CD1c-positive myeloid dendritic cell (primary cell): ENCODE data around the gene IQGAP2.
A peak's percentile ranks its signal among the peaks of the same experiment; 100 is the strongest.
"Not testable (repeated sequence)": the region's sequence is repeated elsewhere in the genome, so short reads cannot be mapped to it uniquely, and the experiment has no call there.

Source experiments
- DNase-seq: peaks from one replicate; pipeline ENCODE4 v3.0.0-alpha.2; 2016; ENCODE audit errors: extremely low spot score

IQGAP2 gene

DNA sequence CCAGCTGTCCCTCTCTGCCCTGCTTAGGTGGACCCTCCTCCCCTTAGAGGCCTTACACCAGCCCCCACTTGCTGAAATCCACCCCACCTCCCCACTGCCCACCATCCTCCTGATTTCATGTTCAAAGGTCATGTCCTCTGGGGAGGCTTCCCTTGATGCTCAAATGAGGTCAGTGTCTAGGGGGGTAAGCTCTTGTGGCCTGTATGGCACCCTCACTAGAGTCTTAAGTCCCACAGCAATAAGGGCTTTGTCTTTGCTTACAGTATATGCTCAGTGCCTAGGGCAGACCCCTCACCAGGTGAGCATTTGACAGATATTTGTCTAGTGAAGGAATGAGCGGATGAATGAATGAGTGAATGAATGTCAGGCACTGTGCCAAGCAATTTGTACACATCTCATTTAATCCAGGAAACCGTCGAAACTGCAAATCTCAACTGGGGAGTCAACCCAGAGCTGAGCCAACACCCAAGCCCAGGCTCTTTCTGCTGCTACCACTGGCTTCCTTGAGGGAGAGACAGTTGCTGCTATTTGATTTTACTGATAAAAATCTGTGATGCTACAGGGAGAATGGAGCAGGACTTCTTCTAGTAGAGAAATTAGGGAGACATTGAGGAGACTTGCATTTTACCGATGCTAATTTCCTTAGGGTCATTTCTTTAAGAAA, 101.9 kb downstream of the IQGAP2 start:
- no peak for DNase-seq

DNA sequence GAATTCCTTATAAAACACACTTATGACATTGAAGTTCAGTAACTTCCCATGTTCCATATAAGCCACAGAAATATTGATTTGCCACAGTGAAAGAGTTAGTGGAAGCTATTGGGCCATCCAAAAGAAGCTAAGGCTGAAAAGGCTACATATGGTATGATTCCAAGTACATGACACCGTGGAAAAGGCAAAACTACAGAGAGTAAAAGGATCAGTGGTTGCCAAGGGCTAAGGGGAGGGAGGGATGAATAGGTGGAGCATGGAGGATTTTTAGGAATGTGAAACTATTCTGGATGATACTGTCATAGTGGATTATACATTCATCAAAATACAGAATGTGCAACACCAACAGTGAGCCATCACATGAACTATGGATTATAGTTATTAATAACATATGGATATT, 110.4 kb downstream of the IQGAP2 start:
- no peak for DNase-seq

DNA sequence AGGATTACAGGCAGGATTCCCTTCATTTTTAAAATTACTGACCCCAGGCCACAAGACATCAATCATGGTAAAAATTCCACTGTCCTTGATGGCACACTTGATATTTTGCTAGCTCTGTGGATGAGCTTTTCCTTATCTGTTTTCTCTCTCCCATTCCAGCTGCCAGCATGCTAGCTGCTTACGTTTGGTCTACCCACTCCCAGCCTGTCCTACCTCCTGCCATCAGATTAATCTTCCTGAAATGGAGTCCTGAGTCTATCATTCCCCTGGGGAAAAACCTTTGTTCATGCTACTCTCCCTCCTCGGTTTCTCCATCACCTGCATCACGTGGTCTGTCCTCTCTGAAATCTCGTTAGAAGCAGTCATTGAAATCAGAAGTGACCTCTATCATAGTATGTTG, 111.2 kb downstream of the IQGAP2 start:
- DNase-seq = no peak

DNA sequence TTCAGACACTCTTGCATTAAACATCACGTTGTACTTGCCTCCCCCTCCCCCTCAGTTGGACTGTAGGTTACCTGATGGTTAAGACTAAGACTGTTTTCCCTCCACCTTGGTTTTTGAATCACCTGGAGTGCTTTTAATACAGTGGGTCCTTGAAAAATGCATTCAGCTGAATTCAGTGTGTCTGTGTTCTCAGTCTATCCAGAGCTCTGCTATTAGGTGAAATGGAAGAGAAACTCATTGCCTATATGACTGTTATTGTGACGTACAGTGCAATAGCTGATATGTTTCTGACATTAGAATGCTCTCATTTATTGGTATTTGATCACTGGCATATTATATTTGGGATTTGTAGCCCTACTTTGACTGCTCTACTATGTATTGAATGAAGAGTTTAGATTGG, 111.6 kb downstream of the IQGAP2 start:
- DNase-seq = no peak

DNA sequence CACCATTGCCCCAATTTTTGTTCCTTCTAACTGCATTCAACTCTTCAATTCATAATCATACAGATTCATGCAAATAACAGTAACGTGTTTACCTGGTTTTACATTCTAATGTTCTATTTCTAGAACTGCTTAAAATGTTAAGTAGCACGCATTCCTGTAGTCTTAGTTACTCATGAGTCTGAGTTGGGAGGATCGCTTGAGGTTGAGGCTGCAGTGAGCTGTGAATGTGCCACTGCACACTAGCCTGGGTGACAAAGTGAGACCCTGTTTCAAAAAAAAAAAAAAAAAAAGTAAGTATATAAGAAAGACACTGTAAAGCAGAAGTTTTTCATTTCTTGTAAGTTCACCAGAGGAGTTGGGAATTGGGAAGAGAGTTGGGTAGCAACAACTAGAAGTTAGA, 114.2 kb downstream of the IQGAP2 start:
- no peak for DNase-seq

DNA sequence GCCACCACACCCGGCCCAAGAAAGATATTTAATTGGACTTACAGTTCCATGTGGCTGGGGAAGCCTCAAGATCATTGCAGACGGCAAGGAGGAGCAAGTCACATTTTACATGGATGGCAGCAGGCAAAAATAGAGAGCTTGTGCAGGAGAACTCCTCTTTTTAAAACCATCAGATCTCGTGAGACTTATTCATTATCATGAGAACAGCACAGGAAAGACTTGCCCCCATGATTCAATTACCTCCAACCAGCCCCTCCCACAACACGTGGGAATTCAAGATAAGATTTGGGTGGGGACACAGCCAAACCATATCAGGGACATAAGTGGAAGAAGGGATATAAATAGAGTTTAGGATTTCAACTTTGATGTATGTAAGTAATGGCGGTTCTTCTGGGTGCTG, 115.2 kb downstream of the IQGAP2 start:
- DNase-seq = not testable (repeated sequence)

DNA sequence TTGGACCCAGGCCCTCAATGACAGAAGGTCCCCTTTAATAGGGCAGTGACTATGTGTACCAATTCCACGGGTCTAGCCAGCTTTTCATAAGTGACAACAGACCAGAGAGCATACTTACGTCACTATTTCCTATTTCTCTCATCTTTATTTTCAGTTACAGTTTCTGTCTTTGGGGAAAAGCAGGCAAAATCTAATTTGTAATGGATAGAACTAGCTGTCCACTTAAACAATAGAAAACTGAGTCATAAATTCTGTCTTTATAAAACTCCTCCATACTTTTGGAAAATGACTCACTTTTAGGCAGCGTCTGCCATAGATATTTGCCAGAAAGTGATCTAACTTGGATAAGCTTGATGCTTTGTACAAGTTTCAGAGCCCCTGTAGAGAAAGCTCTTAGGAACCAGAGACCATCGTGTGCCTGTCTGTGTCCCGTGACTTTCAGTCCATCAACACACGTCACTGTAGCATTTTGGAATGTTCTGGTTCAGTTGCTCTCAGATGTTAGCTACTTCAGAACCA, 118.2 kb downstream of the IQGAP2 start:
- DNase-seq = peak; percentile 21

DNA sequence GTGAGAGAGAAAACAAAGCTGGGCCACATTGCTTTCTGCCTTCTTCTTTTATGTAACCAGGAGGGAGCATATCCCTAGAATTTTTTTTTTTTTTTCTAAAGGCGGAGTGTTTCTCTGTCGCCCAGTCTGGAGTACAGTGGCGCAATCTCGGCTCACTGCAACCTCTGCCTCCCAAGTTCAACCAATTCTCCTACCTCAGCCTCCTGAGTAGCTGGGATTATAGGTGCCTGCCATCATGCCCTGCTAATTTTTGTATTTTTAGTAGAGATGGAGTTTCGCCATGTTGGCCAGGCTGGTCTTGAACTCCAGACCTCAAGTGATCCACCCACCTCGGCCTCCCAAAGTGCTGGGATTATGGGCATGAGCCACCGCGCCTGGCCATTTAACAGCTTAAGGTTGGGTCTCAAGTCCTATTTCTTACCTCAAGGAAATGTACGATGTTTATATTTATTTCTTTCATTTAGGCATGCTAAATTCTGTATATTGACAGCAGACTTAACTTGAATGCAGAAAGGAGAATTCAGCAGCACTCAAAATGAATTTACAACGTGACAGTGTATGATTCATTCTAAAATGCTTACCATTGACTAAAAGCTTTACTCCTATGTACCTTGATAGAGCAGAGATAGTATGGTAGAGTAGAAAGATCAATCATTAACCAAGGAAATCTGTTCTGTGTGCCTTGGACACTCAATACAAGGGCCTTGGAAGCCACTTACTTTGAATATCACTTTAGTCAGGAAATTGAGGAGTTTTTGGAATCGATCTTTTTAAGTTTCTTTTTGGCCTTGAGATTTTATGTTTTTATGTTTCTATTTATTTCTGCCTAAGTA, 119.2 kb downstream of the IQGAP2 start:
- DNase-seq = no peak

DNA sequence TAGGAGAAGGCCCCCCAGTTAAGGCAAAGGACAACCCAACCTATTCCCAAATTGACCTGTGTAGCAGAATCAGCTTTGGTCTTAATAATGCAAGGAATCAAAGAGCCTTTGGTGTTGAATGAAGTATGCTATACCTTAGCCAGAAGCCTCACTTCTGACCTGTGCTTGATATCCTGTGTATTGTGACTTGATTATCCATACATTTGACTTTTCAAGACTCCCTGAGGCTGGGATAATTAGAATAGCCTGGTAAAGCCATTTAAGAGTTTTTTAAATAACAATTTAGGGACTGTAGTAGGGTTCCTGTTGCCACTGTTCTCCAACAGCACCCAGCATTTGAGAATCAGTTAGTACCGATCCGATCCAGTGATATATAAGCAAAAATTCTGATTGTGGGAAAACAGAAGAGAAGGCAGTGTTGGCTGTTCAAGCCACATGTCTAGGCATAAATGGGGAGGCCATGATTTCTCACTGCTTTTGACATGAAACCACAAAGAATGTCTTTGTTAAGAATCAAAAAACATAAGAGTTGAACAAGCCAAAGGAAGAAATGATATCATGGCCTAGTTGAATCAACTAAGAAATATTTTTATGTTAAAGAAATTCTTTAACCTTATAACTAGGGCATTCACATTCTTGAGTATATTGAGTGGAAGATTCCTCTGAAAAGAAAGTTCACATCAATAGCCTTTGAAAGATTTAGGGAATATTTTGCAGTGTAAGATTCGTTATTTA, 121.2 kb downstream of the IQGAP2 start:
- no peak for DNase-seq

DNA sequence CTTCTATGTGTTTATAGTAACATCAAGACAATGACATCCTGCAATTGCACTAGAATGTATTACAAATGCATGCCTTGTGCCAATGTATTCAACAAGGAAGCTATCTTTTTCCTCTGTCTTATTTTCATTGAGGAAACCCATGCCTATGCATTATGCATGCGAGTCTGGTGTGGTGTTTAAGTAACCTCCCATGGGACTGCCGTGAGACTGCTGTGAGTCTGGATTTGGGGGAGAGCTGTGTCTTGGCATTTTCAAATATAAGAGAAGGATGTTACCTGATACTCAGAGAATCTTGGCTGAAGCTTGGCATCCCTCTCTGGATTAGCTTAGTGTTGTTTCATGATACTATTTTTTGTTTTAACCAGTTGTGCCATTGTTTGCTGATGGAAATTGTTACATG, 121.8 kb downstream of the IQGAP2 start:
- DNase-seq = no peak

DNA sequence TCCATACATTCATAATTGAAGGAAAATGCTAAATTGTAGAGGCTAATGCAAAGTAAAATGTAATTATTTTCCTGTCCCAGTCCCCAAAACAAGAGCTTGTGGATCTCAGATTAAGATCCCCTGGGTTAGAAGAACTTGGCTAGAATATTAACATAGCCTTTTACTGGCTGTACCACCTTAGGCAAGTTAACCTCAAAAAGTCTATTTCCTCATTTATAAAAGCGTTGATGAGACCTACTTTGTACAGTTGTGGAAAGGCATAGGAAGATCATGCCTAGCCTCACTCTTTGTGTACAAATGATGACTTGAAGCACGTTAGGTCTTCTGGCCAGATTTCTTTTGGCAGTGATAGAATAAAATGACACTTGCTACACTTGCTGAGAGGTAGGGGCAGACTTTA, 122.9 kb downstream of the IQGAP2 start:
- no peak for DNase-seq

DNA sequence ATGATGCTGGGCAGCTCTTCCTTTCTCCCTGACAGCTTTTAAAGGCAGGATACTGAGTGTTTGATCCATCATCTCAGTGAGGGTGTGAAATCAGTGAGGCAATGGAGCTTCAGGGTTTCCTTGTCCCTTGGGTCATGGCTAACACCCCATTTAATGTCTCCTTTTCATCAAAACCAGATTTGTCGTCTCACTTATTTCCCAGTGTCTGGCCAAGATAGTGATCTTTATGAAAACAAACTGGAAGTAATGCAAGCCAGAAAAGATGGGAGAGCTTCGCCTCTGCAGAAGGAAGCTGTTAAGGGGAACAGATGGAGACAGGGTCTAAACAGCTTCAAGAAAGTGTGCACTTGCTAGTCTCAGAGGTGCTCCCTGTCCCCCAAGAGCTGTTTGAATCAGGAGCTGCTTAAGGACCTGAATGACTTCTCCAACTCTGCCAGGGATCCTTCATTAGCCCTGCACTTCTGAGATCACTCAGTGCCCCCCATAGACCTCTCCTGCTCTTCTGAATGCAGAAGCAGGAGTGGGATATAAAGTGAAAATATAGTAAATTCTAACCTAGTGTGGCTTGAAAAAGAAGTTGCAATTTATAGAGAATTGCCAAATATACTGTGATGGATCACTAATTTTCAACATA, 124.0 kb downstream of the IQGAP2 start:
- no peak for DNase-seq

DNA sequence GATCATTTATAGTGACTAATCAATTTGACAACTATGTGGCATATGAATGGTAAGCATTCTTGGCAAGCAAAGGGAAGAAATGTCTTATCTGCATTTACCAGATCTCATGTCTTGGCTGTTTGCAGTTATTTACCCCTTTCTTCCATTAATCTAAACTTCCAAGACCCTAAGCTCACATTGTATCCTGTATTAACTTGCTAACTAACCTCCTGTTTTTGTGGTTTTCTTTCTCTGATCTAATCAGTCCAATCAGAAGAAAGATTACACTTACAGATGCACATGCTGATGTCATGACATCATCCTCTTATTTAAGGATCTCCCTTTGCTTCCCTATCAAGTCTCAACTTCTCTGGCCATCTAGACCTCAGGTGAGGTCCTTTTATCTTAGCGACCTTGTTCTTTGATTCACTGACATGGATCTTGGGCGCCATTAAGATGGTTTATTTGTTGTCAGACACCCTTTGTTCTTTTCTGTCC, 124.6 kb downstream of the IQGAP2 start:
- DNase-seq = no peak

DNA sequence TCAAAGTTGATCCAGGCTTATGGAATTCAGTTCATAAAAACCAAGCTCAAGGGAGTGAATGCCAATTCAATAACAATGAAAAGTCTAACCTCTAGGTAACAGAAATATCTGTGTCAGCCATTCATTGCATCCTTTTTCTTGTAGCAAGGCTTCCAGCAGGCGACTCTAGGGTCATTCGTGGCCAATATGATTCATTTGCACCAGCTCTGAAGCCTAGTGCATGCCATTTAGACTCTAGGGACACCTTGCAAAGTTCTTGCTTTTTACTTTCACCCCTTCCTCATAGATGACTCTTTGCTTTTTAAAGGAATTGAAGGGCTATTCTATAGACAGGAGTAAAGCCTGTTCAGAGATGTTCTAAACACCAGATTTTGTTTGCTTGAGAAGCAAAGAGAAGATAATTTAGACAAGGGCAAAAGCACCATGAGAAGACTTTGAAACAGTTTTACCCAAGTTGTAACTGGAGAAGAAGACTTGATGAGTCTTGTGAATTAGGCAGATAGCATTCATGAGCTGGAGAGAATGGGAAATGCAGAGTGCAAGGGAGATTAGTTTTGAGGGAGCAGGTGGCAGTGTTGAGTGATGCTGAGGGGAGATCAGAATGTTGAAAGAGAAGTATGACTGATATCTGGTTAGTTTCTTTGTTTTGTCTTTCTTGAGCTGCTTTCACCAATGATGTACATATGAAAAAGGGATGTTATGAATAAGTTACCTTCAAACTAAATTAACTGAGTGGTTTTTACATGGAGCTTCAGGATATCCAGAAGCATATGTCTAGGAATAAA, 125.7 kb downstream of the IQGAP2 start:
- no peak for DNase-seq

DNA sequence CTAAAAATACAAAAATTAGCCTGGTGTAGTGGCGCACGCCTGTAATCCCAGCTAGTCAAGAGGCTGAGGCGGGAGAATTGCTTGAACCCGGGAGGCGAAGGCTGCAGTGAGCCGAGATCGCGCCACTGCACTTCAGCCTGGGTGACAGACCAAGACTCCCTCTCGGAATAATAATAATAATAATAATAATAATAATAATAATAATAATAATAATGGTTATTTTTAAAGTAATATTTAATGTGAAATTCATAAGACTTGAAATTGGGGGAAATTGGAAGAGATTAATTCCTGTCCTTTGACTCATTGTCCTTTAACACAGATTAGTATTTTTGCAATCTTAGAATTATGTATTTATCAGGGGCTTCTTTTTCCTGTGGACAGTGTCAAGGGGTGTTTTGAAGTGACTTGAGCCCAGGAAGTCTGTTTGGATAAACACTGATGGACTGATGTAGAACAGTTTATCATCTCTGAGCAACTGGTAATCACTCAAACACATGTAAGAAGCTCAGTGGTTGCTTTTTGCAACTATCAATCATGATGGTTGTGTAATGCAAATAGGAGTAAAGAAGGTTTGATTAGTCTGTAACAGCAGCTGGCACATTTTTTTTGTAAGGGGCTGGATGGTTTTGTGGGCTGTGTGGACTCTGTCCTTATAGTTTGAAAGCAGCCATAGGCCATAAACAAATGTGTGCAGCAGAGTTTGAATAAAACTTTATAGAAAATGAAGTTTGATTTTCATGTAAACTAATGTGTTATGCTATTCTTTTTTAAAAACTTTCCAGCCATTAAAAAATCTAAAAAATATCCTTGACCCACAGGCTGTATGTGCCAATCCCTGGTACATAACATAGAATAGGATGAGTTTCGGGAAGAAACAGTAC, 126.6 kb downstream of the IQGAP2 start:
- no peak for DNase-seq

DNA sequence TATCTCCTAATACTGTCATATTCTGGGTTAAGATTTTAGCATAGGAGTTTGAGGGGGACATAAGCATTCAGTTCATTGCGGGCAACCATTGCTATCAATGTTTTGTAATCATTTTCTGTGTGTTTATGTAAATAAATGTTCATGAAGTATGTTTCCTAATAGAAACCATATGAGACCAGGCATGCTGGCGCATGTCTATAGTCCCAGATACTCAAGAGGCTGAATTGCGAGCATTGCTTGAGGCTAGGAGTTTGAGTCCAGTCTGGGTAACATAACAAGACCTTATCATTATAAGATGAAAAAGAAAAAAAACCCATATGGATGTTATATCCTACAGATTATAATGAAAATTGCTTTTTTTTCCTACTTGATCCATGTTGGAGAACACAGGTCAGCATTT, 129.0 kb downstream of the IQGAP2 start:
- DNase-seq = no peak

DNA sequence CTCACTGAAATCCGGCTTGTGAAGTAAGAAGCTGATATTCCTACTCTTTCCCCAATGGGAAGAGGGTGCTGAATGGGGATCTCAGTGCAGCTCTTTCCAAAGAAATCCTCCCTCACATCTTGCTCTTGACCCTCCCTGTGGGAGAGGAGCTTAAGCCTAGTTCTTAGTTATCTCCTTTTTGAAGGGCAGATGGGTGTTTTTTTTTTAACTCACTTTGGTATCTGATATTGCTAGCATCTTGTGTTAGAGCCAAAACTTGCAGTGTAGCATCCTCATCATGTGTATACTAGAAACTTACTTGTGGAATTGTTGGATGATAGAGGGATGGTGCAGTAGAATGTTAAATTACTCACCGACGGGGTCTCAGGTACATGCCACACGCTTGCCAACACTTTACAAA, 129.9 kb downstream of the IQGAP2 start:
- DNase-seq = no peak

DNA sequence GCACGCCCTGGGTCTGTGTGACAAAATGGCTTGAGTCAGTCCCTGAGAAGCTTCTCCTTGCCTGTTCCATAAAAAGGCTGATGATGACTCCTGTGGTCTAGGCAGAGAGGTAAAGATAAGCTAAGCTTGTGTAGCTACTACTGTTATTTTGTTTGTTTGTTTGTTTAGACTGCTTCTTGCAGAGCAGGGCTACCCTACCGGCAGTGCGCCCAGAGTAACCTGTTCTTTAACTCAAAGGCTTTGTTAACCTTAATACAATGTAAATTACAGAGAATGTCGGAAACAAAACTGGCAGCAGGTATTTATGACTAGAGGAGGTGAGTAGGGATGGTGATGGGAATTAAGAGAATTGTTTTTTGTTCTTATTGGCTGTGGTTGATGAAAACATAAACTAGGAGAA, 132.5 kb downstream of the IQGAP2 start:
- DNase-seq = no peak

DNA sequence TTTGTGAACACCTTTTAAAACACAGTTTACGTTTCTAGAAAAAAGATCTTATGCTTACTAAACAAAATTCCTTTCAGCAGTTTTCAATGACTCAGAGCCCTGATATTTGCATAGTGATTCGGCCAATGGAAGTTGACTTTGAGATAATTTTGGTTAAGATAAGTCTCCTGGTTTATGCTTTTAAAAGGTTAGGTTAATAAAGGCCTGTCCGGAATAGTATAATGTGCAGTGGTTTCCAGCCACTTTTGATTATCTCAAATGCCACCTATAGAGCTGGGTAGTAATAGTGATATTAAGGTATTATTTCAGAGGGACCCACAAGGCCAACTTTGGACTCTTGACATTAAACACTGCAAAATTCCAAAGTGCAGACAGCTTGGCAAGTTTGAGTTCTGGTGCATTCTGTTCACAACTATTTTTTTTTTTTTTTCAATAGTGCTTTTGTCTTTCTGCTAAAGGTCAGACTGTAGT, 134.0 kb downstream of the IQGAP2 start:
- no peak for DNase-seq

DNA sequence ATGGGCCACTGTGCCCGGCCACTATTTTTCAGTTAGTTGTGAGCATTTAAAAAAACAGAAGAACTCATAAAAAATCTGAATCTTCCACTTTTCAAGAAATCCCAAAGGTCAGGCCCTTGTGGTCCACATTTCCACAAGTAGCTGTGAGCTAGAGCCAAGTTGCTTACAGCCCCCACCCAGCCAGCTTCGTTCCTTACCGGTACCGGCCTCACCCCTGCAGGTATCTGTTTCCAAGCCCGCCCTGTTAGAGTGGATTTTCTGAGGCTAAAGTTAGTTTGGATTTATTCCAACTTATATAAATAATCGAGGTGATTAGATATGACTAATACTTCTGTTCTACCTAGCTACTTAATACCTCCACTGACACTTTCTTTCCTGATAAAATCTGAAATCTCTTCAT, 139.2 kb downstream of the IQGAP2 start:
- no peak for DNase-seq
